GM19238 (cell line): ENCODE results near the gene IFNGR1.

Source experiments
- DNase-seq: peaks from one replicate; pipeline ENCODE4 v3.0.0; 2011; ENCODE audit warnings: low spot score; ENCODE audit not compliant: insufficient read length

Gene IFNGR1

DNA sequence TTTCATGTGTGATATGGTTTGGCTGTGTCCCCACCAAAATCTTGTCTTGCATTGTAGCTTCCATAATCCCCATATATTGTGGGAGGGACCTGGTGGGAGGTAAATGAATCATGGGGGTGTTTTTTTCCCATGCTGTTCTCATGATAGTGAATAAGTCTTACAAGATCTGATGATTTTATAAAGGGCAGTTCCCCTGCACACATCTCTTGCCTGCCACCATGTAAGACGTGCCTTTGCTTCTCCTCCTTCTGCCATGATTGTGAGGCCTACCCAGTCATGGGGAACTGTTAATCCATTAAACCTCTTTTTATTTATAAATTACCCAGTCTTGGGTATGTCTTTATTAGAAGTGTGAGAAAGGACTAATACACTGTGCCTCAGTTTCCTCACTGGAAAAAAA, 41.6 kb downstream of the IFNGR1 start:
- no peak for DNase-seq

DNA sequence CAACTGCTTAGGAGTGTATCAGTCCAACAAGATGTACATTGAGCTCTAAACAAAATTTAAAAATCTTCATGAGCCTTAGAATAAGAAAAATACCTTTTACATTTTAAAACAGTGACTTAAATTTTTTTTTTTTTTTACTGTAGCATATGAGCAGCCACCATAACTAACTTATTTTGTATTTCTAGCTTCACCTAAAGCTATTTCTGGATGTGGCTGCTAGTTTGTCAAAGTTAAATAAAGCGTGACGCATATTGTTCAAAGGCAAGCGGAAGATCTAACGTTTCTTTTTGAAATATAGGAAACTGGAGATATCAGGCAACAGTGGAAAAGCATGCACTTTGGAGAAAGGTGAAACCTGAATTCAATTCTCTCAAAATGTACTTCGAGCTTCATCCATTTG, 42.5 kb downstream of the IFNGR1 start:
- DNase-seq, result no peak

DNA sequence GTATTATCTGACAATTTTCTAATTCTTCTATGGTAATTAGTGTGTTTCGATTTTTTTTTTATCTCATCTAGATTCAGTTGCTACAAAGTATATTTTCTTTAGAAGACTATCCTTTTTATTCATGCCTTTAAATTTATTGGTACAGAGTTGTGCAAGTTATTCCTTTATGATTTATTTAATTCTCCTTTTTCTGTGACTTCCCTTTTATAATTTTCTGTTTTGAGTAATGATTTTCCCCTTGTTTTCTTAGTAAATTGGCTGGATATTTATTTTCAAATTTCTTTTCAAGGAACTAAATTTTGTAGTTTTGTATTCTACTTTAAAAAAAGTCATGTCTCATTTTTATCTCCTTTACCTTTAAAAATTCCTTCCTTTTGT, 43.3 kb downstream of the IFNGR1 start:
- no peak for DNase-seq

DNA sequence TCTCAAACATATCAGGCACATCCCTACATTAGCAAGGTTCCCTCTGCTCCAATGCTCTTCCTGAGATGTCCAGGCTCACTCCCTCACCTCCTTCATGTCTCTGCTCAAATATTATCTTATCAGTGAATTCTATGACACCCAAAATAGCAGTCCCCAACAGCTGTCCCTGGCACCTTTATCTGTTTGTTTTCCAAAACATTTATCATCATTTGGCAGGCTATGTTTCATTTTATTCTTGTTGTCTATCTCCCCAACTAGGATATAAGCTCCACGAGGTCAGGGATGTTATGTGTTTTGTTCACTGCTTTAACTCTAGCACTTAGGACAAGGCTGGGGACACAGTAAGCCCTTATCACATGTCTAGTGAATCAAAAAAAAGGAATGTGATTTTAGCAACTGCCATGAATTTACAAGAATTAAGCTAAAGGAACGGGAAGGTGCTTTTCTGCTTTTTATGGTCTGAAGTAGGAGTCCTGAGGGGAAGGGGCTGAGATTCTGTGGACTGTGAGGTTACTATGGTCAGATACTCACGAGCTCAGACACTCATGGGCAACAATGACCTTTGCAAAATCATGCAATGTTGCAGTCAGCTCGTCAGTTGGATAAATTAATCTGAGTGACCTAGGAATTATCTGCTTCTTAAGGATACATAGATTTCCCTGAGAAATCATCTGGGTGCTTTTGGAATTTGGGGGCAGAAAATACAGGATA, 43.9 kb downstream of the IFNGR1 start:
- DNase-seq, result no peak

DNA sequence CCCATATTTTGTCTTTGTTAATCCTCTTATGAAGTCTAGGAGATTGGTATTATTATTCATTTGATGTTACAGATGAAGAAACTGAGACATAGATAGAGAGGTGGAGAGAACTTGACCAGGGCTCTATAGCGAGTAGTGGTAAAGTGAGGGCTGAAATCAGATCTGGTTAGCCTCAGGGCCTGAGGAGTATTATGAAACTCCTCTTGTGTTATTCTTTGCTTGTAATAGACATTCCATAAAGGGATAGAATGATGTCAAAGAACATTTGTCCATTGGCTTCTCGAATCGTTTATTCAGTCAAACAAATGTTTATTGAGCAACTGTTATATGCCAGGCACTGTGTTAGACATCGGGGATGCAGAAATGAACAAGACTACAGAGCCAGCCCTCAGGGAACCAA, 45.7 kb downstream of the IFNGR1 start, which contains the start of gene IL22RA2:
Gene IL22RA2, minus strand, starts transcription at position 144 of the 400 bp plus-strand sequence. CDS start 11,895 bp downstream, outside the sequence.
- no peak for DNase-seq

DNA sequence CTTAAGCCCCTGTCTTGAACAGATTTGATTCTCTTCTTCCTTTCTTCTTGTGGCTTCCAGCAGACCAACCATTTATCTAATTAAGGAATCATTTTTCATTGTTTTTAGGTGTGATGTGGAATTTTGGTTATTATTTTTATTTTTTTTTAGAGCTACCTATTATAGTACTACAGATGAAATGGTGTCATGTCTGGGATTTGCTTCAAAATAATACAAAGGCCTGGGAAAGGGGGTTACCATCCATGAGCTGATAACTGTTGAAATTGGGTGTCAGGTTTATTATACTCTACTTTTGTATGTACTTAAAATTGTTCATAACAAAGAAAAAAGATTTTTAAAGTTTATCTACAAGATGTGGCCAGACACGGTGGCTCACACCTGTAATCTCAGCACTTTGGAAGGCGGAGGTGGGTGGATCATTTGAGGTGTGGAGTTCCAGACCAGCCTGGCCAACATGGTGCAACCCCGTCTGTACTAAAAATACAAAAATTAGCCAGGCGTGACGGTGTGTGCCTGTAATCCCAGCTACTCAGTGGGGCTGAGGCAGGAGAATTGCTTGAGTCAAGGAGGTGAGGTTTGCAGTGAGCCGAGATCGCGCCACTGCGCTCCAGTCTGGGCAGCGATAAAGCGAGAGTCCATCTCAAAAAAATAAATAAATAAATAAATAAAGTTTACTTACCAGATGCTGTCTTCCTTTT, 46.3 kb downstream of the IFNGR1 start:
- DNase-seq, result no peak

DNA sequence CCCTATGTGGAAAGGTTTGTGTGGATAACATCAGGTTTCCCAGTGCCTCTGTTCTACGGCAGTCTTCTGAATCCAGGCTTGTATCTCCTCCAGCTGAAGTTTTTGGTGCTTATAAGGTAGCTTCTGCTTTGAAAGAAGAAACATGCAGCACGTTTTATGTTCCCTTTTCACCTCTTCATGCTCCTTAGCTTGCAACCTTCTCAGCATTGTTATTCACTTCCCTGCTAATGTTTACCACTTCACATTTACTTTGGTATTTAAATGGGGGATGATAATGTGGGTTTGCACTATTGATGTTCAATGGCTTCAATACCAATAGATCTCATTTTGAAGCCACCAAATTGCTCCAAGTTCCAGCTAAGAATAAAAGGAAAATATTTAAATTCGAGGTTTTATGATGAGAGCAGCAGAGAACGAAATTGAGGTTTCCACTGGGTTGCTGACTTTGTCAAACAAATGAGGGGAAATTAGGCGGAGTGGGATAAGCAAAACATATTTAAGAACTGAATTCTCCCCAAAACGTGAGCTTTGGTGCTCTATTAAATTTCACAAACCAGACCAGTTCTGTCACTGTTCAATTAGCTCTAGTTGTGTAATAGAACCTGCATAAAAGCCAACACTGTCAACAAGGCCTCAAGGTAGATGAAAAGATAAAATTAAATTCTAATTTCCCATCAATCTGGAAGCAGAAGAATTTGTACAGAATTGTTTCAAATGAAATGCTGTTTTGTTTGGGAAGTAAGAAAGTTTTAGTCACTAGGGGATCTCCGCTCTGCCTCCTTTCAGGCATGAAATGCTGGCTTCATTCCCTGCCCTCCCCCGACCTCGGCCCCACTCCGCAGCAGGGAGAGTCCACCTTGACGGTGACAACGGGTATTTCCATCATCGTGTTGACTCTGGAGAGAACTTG, 47.1 kb downstream of the IFNGR1 start:
- no peak for DNase-seq

DNA sequence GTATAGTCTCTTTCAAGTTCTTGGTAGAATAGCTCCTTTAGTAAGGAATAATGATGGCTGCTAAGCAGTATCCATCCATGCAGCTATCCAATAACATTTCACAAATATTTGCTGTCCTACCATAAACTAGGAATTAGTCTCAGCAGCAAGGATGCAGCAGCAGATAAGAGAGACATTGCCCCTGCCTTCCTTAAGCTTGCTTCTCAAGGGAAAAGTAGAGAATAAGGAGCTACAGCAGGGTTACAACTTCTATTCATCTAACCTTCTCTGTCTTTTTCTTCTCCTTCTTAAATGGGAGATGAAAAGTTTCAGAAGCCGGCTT, 48.2 kb downstream of the IFNGR1 start:
- DNase-seq, result no peak

DNA sequence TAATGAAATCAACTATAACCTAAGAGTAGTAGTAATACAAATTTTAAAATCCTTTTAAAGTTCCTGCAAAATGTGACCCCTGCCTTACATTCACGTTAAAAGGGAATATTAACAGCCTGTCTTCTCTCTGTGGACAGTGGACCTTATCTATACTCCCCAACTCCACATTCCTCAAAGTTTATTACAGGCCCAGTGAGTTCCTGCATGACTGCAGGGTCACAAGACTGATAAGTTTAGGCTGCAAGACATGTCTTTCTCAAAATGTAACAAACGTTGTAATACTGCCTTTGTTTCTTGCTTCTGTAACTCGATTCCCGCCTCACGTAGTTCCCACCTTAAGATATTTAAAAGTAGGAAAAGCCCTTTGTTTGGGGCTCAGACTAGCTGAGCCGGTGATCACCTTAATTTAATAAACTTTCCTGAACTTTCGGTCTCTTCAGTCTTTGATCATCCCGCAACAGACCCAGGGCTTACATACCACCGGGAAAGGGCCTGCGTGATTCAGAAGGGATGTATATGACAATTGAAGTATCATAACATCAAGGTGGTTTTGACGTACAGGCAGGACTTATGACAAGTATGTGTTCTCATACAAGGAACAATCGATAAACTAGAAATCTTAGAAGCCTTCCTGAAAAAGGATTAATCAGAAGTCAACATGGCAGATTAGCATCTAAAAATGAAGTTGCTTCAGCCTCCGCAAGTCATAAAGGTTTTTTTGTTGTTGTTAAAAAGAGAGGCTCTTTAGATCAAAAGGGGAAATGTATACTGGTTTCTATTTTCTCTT, 48.7 kb downstream of the IFNGR1 start:
- DNase-seq, result no peak

DNA sequence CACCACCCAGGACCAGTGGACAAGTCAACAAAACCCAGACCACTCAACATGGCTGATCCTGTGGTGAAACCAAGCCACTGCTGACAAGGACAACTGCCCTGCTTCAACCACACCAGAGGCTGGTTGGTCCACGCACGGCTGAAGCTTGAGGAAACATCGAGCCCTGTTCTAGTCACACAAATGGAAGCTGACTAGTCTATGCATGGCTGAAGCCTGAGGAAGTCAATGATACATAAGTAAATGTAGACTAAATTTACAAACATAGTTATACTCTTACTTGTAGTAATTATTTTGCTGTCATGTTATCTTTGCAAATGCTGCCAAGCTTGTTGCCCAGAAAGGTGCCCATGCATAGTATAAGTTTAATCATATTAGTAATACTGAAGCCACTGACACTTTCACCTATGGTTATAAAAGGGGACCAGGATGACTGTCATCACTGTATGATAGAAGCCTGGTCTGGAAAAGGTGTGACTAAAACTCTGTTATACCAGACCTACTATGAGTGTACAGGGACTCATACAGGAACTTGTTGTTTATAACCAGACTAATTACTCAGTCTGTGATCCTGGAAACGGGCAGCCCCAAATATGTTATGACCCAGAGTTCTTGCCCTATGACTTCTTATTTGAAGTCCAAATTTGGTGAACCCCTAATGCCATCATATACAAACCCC, 51.3 kb downstream of the IFNGR1 start:
- no peak for DNase-seq

DNA sequence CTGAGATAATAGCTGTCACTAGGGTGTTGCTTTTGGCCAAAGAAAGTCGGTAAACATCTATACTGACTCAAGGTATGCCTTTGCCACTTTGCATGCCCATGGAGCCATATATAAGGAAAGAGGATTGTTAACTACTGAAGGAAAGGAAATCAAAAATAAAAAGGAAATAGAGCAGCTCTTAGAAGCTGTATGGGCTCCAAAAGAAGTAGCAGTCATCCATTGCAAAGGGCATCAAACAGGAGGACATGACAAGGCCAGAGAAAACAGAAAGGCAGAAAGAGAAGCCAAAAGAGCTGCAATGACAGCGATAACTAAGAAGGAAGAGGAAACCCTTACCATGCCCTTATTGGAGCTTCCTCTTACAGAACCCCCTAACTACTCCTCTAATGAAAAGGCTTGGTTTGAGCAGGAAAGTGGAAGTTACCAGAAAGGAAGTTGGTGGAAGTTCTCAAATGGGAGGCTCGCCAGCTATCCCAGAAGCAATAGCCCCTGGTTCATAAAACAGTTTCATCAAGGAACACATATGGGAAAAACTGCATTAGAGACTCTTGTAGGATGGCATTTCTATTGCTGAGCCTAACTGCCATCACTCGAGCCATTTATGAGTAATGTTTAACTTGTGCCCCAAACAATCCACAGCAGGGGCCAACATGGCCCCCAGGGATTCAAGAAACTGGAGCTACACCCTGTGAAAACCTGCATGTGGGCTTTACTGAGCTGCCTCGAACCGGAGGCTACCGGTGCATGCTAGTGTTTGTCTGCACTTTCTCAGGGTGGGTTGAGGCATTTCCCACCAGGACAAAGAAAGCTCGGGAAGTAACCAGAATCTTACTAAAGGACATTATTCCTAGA, 52.7 kb downstream of the IFNGR1 start:
- DNase-seq, result no peak

DNA sequence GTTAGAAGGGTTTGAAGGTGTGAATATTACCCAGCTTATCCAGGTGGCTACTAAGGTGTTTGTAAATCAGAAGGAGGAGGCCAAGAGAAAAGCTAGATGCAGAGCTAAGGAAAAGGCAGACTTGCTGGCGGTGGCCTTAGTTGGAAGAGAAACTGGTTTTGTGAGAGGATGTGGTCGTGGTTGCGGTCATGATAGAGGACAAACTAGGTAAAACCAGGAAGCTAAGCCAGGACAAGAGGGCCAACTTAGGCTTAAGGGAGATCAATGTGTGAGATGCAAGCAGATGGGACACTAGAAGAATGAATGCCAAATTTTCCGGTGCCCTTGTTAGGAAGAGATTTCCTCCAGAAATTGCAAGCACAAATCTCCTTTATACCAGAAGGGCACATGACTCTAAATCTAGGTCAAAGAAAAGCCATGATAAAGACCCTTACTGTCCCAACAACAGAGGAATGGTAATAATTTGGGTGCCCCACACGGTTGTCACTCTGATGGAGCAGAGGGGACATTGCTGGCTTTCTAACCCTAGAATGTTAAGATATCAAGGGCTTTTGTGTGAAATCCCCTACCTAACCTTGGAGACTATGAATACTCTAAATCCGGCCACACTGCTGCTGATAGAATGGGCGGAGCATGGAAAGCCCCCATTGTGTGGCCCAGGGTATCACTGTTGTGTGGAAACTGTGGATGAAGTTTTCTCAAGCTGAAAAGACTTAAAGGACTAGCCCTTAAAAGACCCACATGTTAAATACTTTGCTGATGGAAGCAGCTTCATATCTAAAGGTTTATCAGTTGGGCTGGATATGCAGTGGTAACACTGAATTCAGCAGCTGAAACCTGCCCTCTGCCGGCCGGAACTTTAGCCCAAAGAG, 53.6 kb downstream of the IFNGR1 start:
- no peak for DNase-seq

DNA sequence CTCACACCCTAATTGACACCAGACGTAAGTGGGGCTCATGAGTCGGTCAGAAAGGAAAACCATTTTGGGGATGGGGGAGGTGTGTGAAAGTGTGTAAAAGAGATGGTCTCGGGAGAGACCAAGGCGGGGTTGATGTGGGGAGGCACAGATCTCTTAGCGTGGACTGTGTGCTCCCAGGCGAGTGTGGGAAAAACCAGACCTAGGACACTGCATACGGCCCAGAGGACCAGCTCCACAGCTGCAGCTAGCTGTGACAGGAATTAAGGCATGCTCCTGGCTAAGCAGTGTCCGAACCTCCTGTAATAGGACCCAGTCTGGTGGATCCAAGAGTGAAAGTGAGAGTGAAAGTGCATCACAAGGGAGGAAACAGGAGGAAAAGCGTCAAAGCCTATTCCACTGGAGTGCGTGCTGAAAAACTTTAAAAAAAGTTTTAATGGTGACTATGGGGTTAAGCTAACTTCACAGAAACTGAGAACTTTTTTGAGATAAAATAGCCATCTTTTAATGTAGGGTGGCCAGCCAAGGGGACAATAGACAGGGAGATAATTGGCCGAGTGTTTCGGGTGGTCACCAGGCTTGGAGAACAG, 55.4 kb downstream of the IFNGR1 start:
- no peak for DNase-seq

DNA sequence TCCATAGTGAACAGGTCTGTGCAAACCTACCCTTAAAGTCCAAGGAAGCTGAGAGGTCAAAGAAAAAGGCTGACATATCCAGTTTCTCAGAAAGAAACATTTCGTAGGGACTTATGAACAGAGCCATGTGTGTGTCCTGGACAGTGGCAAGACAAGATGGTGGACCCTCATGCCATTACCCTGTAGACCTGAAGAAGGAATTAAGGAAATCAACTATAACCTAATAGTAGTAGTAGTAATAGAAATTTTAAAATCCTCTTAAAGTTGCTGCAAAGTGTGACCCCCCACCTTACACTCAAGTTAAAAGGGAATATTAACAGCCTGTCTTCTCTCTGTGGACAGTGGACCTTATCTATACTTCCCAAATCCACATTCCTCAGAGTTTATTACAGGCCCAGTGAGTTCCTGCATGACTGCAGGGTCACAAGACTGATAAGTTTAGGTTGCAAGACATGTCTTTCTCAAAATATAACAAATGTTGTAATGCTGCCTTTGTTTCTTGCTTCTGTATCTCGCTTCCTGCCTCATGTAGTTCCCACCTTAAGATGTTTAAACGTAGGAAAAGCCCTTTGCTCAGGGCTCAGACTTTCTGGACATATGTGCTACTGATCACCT, 56.4 kb downstream of the IFNGR1 start:
- no peak for DNase-seq

DNA sequence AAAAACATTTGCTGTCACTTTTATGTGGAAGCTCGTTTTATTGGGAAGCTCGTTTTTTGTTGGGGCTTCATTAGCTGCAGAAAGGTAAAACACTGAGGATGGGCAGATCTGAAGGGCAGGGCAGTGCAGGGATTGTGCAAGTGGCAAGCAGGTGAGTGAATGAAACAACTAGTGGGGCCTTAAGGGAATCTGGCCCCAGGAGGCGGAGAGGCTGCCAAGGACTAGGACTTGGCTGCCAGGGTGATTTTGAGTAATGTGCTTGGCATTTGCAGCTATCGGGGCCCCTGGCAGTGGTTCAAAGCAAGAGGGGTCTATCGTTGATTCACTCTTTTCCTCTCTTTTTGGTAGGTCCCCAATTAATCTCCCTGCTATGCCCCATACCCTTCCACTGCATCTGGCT, 57.2 kb downstream of the IFNGR1 start:
- no peak for DNase-seq

DNA sequence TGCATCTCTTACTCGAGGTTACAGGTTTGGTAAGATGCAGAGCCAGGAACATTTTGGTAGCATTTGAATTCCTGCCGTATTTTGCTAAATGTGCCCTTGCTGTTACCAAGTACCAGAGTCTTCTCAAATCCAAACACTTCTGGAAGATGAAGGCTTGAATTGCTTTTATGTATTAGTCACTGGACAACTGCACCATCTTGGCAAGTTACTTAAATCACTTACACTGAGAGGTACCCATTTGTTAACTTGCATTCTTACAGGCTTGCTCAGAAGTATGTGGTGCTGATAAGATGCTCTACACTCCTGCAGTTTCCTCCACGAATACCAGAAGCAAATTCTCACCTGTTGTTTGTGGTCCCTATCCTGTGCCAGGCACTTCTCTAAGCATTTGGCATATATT, 58.4 kb downstream of the IFNGR1 start:
- no peak for DNase-seq

DNA sequence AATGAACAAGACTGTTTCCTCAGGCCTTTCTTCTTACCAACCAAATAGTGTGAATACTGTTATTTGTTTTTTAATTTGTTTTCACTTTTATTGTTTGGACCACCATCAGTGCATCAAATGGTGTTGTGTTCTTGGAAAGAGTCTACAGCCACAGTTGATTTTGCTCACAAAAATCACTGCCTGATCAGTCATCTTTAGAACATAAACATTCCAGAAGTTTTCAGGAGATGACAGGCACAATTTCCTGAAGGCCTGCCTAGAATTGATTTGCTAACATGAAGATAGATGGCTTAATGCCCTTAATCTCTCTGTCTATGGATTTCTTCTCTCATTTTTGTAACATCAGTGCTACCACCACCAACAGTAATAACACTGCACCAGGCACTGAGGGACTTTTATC, 59.3 kb downstream of the IFNGR1 start:
- DNase-seq, result no peak

DNA sequence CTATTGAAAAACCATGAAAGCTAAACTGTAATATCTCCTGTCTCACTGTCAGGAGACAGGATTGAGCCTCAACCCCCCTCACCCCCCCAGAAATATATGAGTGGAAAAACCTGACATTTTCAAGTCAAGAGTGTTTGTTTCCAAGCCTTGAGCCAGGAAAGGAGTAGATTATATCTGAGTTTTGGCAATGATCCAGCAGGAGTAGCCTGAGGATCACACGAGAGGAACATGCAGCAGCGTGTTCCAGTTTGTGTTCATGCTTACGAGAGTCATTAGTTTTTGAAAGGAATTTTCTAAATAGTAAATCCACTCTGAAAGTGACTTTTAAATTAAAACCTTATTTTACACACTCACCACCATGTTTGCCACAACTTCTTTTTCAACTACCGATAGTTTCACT, 61.6 kb downstream of the IFNGR1 start:
- DNase-seq, result no peak
